GM18909 (cell line): Measurements from ENCODE around the gene CTLA4.

Experiments
- ATAC-seq: cut with Tn5 transposase; IDR thresholded peaks from one replicate; pipeline ENCODE4 v1.9.1; 2021; ENCODE audit warnings: mild to moderate bottlenecking; ENCODE audit not compliant: unreplicated experiment, poor library complexity

The CTLA4 gene

DNA sequence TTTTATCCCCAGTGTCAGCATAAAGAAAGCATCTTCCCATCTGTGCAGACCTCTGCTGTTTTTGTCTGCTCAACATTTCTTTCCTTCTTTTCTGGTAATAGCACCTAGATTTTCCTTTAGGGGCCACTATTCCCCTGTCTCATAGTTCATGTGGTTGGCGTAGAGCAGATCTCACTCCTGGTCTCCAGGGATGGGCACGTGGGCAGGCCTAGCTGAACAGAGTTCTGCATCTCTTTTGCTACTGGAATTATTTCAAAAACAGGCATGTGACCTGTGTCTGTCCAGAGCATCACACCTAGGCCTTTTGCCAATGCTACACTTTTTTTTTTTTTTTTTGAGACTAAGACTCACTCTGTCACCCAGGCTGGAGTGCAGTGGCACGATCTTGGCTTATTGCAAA lies 51.3 kb downstream of the CTLA4 start:
- no peak for ATAC-seq
